Loucy (cell line): Measurements from ENCODE around the gene CLDN11.

ENCODE experiments used
- H2AFZ ChIP-seq: fragments of 200-600 bp; sonication (generic); 2 replicates; pipeline ENCODE4 v1.6.0; 2016; ENCODE audit warnings: antibody characterized with exemption, mild to moderate bottlenecking, low read length, moderate library complexity
- H3F3A ChIP-seq: fragments of 200-600 bp; 2 replicates; pipeline ENCODE4 v1.6.0; 2016; ENCODE audit warnings: antibody characterized with exemption, low read depth, mild to moderate bottlenecking
- H3K27me3 ChIP-seq: fragments of 200-600 bp; sonication (generic); 2 replicates; pipeline ENCODE4 v1.6.1; 2014; ENCODE audit warnings: low read length, mild to moderate bottlenecking; ENCODE audit not compliant: insufficient read depth, poor library complexity, severe bottlenecking
- H3K36me3 ChIP-seq: fragments of 200-600 bp; sonication (generic); 2 replicates; pipeline ENCODE4 v1.6.1; 2016; ENCODE audit warnings: low read length; ENCODE audit not compliant: insufficient read depth
- H3K4me1 ChIP-seq: fragments of 200-600 bp; sonication (generic); 2 replicates; pipeline ENCODE4 v1.5.1; 2014; ENCODE audit warnings: low read length, mild to moderate bottlenecking; ENCODE audit not compliant: insufficient read depth, poor library complexity, severe bottlenecking
- H3K4me2 ChIP-seq: fragments of 200-600 bp; sonication (generic); 2 replicates; pipeline ENCODE4 v1.6.0; 2014; ENCODE audit warnings: antibody characterized with exemption, low read length, low read depth, mild to moderate bottlenecking; ENCODE audit not compliant: poor library complexity, severe bottlenecking
- H3K4me3 ChIP-seq: fragments of 200-600 bp; sonication (generic); 2 replicates; pipeline ENCODE4 v1.5.1; 2014; ENCODE audit warnings: low read length, mild to moderate bottlenecking, mixed read lengths; ENCODE audit not compliant: poor library complexity, severe bottlenecking
- H3K79me2 ChIP-seq: fragments of 200-600 bp; sonication (generic); 2 replicates; pipeline ENCODE4 v1.6.1; 2014; ENCODE audit warnings: low read length; ENCODE audit not compliant: insufficient read depth
- H3K9ac ChIP-seq: fragments of 200-600 bp; sonication (generic); 2 replicates; pipeline ENCODE4 v1.6.0; 2014; ENCODE audit warnings: mild to moderate bottlenecking, low read depth, low read length, moderate library complexity; ENCODE audit not compliant: poor library complexity, severe bottlenecking
- H3K9me2 ChIP-seq: fragments of 200-600 bp; sonication (generic); replicated peaks from 2 replicates; pipeline ENCODE4 v1.6.1; 2016; ENCODE audit warnings: low read depth, low read length, mixed read lengths
- H3K9me3 ChIP-seq: fragments of 200-600 bp; sonication (generic); 2 replicates; pipeline ENCODE4 v1.6.1; 2014; ENCODE audit warnings: mild to moderate bottlenecking, antibody characterized with exemption, low read length, low read depth; ENCODE audit not compliant: insufficient read depth
- H4K20me1 ChIP-seq: fragments of 200-600 bp; sonication (generic); 2 replicates; pipeline ENCODE4 v1.6.0; 2014; ENCODE audit warnings: antibody characterized with exemption, low read length, mild to moderate bottlenecking; ENCODE audit not compliant: insufficient read depth, poor library complexity, severe bottlenecking
- CTCF ChIP-seq: fragments of 200-600 bp; sonication (generic); conservative IDR thresholded peaks from 2 replicates; pipeline ENCODE4 v1.5.1; 2014; ENCODE audit warnings: mild to moderate bottlenecking, antibody characterized with exemption, low read length
- EZH2phosphoT487 ChIP-seq: fragments of 200-600 bp; IDR thresholded peaks from 2 replicates; pipeline ENCODE4 v1.6.1; 2018; ENCODE audit warnings: antibody characterized with exemption, mild to moderate bottlenecking, moderate library complexity, borderline replicate concordance

CLDN11 gene

GRCh38 chr3:170463011-170463410 lies 44.3 kb downstream of the CLDN11 start:
- Histone ChIP-seq H3K4me2 (no peak overlapping the region), H3K4me1 (no peaks in the 10 kb centered on the region), H3K27me3 (no peaks in the 10 kb centered on the region), H3K79me2 (no peaks in the 10 kb centered on the region), H3K9me3 (no peaks in the 10 kb centered on the region), H3K4me3 (no peak overlapping the region), H3K36me3 (no peaks in the 10 kb centered on the region), H3F3A (no peaks in the 10 kb centered on the region), H3K9ac (no peak overlapping the region), H2AFZ (no peak overlapping the region), H4K20me1 (no peaks in the 10 kb centered on the region), H3K9me2 (no peaks in the 10 kb centered on the region)
- TF ChIP-seq CTCF = no peak

- H3K9me3 ChIP-seq = no peaks in the 10 kb centered on the region
- no peaks in the 10 kb centered on the region for H3K4me1 ChIP-seq
- H2AFZ ChIP-seq = no peak overlapping the region
- no peaks in the 10 kb centered on the region for H3K36me3 ChIP-seq
- no peaks in the 10 kb centered on the region for H3F3A ChIP-seq
- no peaks in the 10 kb centered on the region for H3K9me2 ChIP-seq
- TF ChIP-seq EZH2phosphoT487 (no peak), CTCF (no peak)
- H3K4me3 ChIP-seq = no peak overlapping the region
- no peaks in the 10 kb centered on the region for H4K20me1 ChIP-seq
- H3K27me3 ChIP-seq = no peaks in the 10 kb centered on the region
- no peak overlapping the region for H3K4me2 ChIP-seq
- no peaks in the 10 kb centered on the region for H3K79me2 ChIP-seq
- no peak overlapping the region for H3K9ac ChIP-seq
Measured at GRCh38 chr3:170465955-170466354, 47.3 kb downstream of the CLDN11 start.

- no peak overlapping the region for H3K9ac ChIP-seq
- H3F3A ChIP-seq = no peaks in the 10 kb centered on the region
- no peaks in the 10 kb centered on the region for H3K4me1 ChIP-seq
- H3K79me2 ChIP-seq = no peaks in the 10 kb centered on the region
- no peaks in the 10 kb centered on the region for H4K20me1 ChIP-seq
- TF ChIP-seq EZH2phosphoT487 (no peak), CTCF (no peak)
- H3K36me3 ChIP-seq = no peaks in the 10 kb centered on the region
- no peak overlapping the region for H2AFZ ChIP-seq
- no peaks in the 10 kb centered on the region for H3K9me2 ChIP-seq
- no peaks in the 10 kb centered on the region for H3K27me3 ChIP-seq
- H3K9me3 ChIP-seq = no peaks in the 10 kb centered on the region
- no peak overlapping the region for H3K4me2 ChIP-seq
- no peak overlapping the region for H3K4me3 ChIP-seq
Measured at GRCh38 chr3:170467007-170467406, 48.3 kb downstream of the CLDN11 start.
